HL-60 (cell line): ENCODE results near the gene ARV1.

Source experiments
- DNase-seq, 2 experiments: peaks; one replicate each; pipeline ENCODE4 v3.0.0-alpha.2; 2010 to 2020; ENCODE audit warnings: low read depth in 1 of 2, low spot score in 1 of 2
- H3K27ac ChIP-seq: fragments of 250-450 bp; sonication (Bioruptor Pico); replicated peaks from 2 replicates; pipeline ENCODE4 v1.5.1; 2020; ENCODE audit warnings: mild to moderate bottlenecking, moderate library complexity
- H3K27me3 ChIP-seq: fragments of 250-450 bp; sonication (Bioruptor Pico); 2 replicates; pipeline ENCODE4 v1.5.1; 2021; ENCODE audit warnings: mild to moderate bottlenecking, moderate library complexity; ENCODE audit not compliant: insufficient read depth, poor library complexity, severe bottlenecking
- H3K4me3 ChIP-seq: replicated peaks from 2 replicates; pipeline ENCODE4 v1.5.1; 2011; ENCODE audit warnings: mild to moderate bottlenecking, control low read depth, low read length; ENCODE audit not compliant: insufficient read depth
- CTCF ChIP-seq: IDR thresholded peaks from one replicate; pipeline ENCODE4 v1.5.1; 2011; ENCODE audit warnings: low read length, control low read depth, inconsistent platforms; ENCODE audit not compliant: insufficient read depth
- GABPA ChIP-seq: IDR thresholded peaks from 2 replicates; pipeline ENCODE4 v1.6.1; 2012; ENCODE audit warnings: low read depth
- POLR2AphosphoS5 ChIP-seq: IDR thresholded peaks from 2 replicates; pipeline ENCODE4 v1.6.1; 2012; ENCODE audit warnings: low read depth
- REST ChIP-seq: IDR thresholded peaks from 2 replicates; pipeline ENCODE4 v1.6.1; 2012; ENCODE audit warnings: low read depth; ENCODE audit not compliant: insufficient replicate concordance
- SPI1 ChIP-seq: IDR thresholded peaks from 2 replicates; pipeline ENCODE4 v1.6.1; 2012; ENCODE audit warnings: low read depth, mild to moderate bottlenecking, borderline replicate concordance

Gene ARV1

DNA sequence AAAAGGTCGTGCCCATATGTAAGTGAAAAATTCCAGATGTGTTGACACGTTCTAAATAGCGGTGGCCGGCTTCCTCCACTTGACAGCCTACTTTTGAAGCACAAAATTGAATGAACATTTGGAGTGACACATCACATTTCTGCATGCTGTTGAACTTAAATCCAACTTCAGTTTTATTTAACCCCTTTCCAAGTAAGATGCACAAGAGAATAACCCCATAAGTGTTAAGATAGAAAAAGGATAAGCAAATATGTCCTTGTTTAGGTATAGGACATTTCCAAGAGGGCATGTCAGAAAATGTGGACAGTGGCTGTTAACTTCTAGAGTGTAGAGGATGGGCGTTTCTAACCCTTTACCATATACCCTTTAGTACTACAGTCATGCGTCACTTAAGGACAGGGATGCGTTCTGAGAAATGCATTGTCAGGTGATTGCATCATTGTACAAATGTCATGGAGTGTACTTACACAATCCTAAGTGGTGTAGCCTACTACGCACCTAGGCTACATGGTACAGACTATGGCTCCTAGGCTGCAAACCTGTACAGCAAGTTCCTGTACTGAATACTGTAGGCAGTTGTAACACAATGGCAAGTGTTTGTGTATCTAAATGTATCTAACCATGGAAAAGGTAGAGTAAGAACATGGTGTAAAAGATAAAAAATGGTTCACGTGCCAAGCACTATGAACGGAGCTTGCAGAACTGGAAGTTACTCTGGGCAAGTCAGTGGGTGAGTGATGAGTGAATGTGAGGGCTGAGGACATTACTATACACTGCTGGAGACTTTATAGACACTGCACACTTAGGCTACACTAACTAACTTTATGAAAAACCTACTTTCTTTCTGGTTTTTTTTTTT is 70.5 kb downstream of the ARV1 start:
- H3K27ac ChIP-seq: no peak overlapping the region
- DNase-seq: peak in 1 of 2 experiments; percentile 18

More for the DNA sequence above, 70.5 kb downstream of the ARV1 start:
- H3K27me3 ChIP-seq: peaks cover 3% of the 10 kb centered on the region
- no peak overlapping the region for H3K4me3 ChIP-seq
- TF ChIP-seq POLR2AphosphoS5: no peak
- TF ChIP-seq REST: no peak
- TF ChIP-seq GABPA: no peak
- no peak for TF ChIP-seq CTCF
- no peak for TF ChIP-seq SPI1
